ENCODE measurements around the gene DPYSL5.

DPYSL5 gene

DNA sequence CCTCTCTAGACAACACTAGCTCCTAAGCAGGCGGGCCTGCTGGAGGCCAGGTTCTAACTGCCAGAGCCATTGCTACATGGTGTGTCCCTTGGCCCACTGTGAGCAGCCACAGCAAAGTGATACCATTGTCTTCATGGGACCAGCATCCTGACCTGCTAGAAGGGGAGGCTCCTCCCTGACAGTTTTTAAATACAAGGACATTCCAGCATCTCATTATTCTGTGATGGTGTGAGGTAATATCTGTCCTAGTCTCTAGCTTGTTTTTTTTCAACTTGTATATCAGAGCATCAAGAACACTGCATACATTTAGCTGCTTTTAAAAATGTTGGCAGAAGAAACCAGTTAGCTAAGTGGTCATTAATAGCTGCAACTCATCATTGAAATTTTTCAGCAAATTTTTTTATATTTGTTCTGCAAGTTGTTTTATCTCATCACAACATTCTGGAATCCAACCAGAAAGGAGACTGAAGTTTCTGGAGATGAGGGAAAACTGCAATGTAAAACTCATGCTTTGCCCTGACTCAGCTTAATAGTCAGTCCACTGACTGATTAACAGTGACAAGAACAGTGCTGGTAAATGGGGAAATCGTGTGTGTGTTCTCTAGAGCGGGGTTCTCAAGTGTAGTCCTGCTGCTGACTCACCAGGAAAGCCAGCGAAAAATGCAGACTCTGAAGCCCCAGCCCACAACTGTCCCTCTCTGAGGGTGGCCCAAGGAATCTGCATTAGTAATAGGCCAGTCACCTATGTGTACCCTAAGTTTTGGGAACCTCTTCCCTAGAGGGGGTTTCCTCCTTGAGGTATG lies 140.3 kb downstream of the DPYSL5 start:
- Histone ChIP-seq H3K4me1 (ENCODE audit: insufficient read depth, low read length) (no peaks in the 10 kb centered on the region), H3K27ac (ENCODE audit: low read length) (no peak overlapping the region), H3K9me3 (ENCODE audit: insufficient read depth, low read length, severe bottlenecking) (no peaks in the 10 kb centered on the region), H3K9ac (ENCODE audit: low read depth, low read length) (no peak overlapping the region), H3K4me2 (ENCODE audit: insufficient read depth, low read length) (no peak overlapping the region), H3K79me2 (ENCODE audit: insufficient read depth, low read length) (no peaks in the 10 kb centered on the region), H3K36me3 (ENCODE audit: insufficient read depth, low read length) (no peaks in the 10 kb centered on the region), H3K4me3 (ENCODE audit: low read depth in 1 of 2, low read length in 2 of 2) (no peak overlapping the region), H4K20me1 (ENCODE audit: insufficient read depth, low read length) (no peaks in the 10 kb centered on the region), H3K27me3 (ENCODE audit: insufficient read depth, low read length, poor library complexity) (peaks cover 21% of the 10 kb centered on the region), H2AFZ (ENCODE audit: low read depth, low read length) (no peak overlapping the region)
- DNase-seq (no peak), ATAC-seq (ENCODE audit: insufficient read depth, low read depth) (no peak)
- TF ChIP-seq CTCF (IDR thresholded peaks at IDR 0.05; ENCODE audit: borderline replicate concordance, extremely low read depth, low read length, poor library complexity, severe bottlenecking) (no peak), EZH2 (IDR thresholded peaks at IDR 0.05; ENCODE audit: borderline replicate concordance, low read depth, low read length, severe bottlenecking) (no peak)

DNA sequence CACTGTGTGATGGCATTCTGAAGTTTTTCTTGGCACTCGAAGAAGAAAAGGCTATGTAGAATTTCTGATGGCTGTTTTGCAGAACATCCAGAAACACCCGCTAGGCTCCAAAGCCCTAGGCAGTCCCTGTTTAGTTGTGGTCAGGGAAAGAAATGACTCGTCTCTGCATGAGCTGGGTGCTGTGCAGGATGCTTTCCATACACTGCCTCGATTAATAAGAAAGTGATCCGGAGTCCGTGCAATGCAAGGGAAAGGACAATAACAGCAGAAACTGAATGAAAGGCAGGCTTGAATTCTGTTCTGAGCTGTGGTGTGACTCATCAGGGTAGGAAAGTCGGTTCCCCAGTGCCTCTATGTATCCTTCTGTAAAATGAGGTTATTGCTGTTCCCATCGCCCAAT lies 141.2 kb downstream of the DPYSL5 start:
- H3K4me2 ChIP-seq (ENCODE audit: insufficient read depth, low read length), result no peak overlapping the region
- TF ChIP-seq CTCF (IDR thresholded peaks at IDR 0.05; ENCODE audit: borderline replicate concordance, extremely low read depth, low read length, poor library complexity, severe bottlenecking) (no peak), EZH2 (IDR thresholded peaks at IDR 0.05; ENCODE audit: borderline replicate concordance, low read depth, low read length, severe bottlenecking) (no peak)
- H4K20me1 ChIP-seq (ENCODE audit: insufficient read depth, low read length), result no peaks in the 10 kb centered on the region
- no peaks in the 10 kb centered on the region for H3K79me2 ChIP-seq (ENCODE audit: insufficient read depth, low read length)
- H3K27ac ChIP-seq (ENCODE audit: low read length), result no peak overlapping the region
- no peak overlapping the region for H3K9ac ChIP-seq (ENCODE audit: low read depth, low read length)
- H3K27me3 ChIP-seq (ENCODE audit: insufficient read depth, low read length, poor library complexity), result peaks cover 21% of the 10 kb centered on the region
- no peak for ATAC-seq (ENCODE audit: insufficient read depth, low read depth)
- H2AFZ ChIP-seq (ENCODE audit: low read depth, low read length), result no peak overlapping the region
- DNase-seq, result no peak
- H3K4me1 ChIP-seq (ENCODE audit: insufficient read depth, low read length), result no peaks in the 10 kb centered on the region
- no peaks in the 10 kb centered on the region for H3K36me3 ChIP-seq (ENCODE audit: insufficient read depth, low read length)
- H3K9me3 ChIP-seq (ENCODE audit: insufficient read depth, low read length, severe bottlenecking), result no peaks in the 10 kb centered on the region
- no peak overlapping the region for H3K4me3 ChIP-seq (ENCODE audit: low read depth in 1 of 2, low read length in 2 of 2)

GRCh38 chr2:26991717-26992116 lies 143.8 kb downstream of the DPYSL5 start:
- H3K36me3 ChIP-seq (ENCODE audit: insufficient read depth, low read length), result no peaks in the 10 kb centered on the region
- ATAC-seq (ENCODE audit: insufficient read depth, low read depth) (no peak), DNase-seq (no peak)
- no peak overlapping the region for H2AFZ ChIP-seq (ENCODE audit: low read depth, low read length)
- H4K20me1 ChIP-seq (ENCODE audit: insufficient read depth, low read length), result no peaks in the 10 kb centered on the region
- no peaks in the 10 kb centered on the region for H3K79me2 ChIP-seq (ENCODE audit: insufficient read depth, low read length)
- no peaks in the 10 kb centered on the region for H3K9me3 ChIP-seq (ENCODE audit: insufficient read depth, low read length, severe bottlenecking)
- H3K4me2 ChIP-seq (ENCODE audit: insufficient read depth, low read length), result no peak overlapping the region
- H3K9ac ChIP-seq (ENCODE audit: low read depth, low read length), result no peak overlapping the region
- H3K27ac ChIP-seq (ENCODE audit: low read length), result no peak overlapping the region
- no peak overlapping the region for H3K4me3 ChIP-seq (ENCODE audit: low read depth in 1 of 2, low read length in 2 of 2)
- no peaks in the 10 kb centered on the region for H3K4me1 ChIP-seq (ENCODE audit: insufficient read depth, low read length)
- no peak for TF ChIP-seq EZH2 (IDR thresholded peaks at IDR 0.05; ENCODE audit: borderline replicate concordance, low read depth, low read length, severe bottlenecking)
- TF ChIP-seq CTCF (IDR thresholded peaks at IDR 0.05; ENCODE audit: borderline replicate concordance, extremely low read depth, low read length, poor library complexity, severe bottlenecking), result no peak
- H3K27me3 ChIP-seq (ENCODE audit: insufficient read depth, low read length, poor library complexity), result peaks cover 17% of the 10 kb centered on the region

Data from DND-41 (cell line).